ENCODE measurements around the gene OR2A5.
"Not testable (repeated sequence)": the region's sequence is repeated elsewhere in the genome, so short reads cannot be mapped to it uniquely, and the experiment has no call there.

The OR2A5 gene, protein sequence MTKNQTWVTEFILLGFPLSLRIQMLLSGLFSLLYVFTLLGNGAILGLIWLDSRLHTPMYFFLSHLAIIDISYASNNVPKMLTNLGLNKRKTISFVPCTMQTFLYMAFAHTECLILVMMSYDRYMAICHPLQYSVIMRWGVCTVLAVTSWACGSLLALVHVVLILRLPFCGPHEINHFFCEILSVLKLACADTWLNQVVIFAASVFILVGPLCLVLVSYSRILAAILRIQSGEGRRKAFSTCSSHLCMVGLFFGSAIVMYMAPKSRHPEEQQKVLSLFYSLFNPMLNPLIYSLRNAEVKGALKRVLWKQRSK

GRCh38 chr7:144048648-144049047 is at the start of gene OR2A5:
TSS of gene OR2A5 (plus strand) at chr7:144048948. CDS start at chr7:144050402, 1,454 bp downstream.
- no peak for DNase-seq

- DNase-seq, result no peak
These were observed 48.7 kb upstream of the OR2A5 start, which contains the start of gene OR6B1 for GRCh38 chr7:144000020-144000419. TSS of gene OR6B1 (plus strand) at chr7:144000320. CDS start at chr7:144003997, 3,677 bp downstream.

DNA sequence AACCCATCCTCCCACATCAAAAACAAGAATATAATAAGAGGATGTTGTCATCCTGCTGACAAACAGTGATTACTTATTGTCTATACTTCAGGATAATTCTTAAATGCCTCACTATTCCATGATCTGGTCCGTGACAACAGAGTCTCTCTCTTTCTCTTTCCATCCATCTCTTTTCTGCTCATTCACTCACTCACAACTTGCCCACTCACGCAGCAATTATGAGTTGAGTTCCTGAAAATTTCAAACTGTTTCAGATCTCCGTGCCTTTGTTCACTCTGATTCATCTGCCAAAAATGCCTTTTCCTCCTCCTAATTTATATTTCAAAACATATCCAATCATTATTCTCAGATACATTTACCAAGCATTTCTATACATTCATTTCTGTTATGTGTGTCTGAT is 47.2 kb upstream of the OR2A5 start:
- no peak for DNase-seq

GRCh38 chr7:144004703-144005102 is 44.0 kb upstream of the OR2A5 start:
- DNase-seq, result no peak

- no peak for DNase-seq
These were observed 42.6 kb upstream of the OR2A5 start for GRCh38 chr7:144006029-144006691.

- no peak for DNase-seq
These were observed 42.1 kb upstream of the OR2A5 start for GRCh38 chr7:144006692-144007042.

DNA sequence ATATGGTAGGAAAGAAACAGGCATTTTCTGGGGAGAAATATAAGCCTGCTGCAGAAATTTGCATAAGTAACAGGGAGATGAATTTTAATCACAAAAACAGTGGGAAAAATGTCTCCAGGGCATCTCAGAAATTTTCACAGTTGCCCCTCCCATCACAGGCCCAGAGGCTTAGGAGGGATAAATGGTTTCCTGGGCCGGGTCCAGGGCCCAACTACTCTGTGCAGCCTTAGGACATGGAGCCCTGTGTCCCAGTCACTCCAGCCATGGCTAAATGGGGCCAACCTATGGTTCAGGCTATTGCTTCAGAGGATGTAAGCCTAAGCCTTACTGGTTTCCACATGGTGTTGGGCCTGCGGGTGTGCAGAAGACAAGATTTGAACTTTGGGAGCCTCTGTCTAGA is 39.4 kb upstream of the OR2A5 start:
- DNase-seq, result no peak

DNA sequence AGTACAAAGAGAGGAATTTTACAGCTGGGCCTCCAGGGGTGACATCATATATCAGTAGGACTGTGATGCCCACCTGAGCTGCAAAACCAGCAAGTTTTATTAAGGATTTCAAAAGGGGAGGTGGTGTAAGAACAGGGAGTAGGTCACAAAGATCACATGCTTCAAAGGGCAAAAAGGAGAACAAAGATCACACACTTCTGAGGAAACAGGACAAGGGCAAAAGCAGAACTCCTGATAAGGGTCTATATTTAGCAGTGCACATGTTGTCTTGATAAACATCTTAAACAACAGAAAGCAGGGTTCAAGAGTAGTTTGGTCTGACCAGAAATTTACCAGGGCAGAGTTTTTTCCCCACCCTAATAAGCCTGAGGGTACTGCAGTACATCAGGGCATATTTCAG is 38.7 kb upstream of the OR2A5 start:
- DNase-seq, result not testable (repeated sequence)

GRCh38 chr7:144010821-144011220 is 37.9 kb upstream of the OR2A5 start:
- DNase-seq, result not testable (repeated sequence)

DNA sequence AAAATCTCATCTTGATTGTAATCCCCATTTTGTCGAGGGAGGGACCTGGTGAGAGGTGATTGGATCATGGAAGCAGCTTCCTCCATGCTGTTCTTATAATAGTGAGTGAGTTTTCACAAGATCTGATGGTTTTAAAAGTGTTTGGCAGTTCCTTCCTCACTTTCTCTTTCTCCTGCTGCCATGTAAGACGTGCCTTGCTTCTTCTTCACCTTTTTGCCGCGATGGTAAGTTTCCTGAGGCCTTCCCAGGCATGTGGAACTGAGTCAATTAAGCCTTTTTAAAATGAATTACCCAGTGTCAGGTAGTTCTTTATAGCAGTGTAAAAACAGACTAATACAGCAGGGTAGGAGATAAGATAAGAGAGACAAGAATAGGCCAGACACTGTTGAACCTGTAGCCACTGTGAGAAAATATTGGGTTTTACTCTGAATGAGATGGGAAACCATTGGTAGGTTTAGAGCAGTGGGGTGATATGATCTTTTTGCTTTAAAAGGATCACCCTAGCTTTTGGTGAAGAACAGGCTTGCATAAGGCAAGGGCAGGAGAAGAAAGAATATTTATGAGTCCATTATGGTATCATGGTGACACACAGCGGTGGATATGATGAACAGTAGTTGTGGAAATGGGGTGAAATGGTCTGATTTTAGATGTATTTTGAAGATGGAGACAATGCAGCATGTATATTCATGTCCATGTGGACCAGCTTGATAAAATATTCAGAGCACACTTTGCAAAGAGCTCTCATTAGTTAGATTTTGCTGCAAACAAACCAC is 37.1 kb upstream of the OR2A5 start:
- DNase-seq, result no peak

DNA sequence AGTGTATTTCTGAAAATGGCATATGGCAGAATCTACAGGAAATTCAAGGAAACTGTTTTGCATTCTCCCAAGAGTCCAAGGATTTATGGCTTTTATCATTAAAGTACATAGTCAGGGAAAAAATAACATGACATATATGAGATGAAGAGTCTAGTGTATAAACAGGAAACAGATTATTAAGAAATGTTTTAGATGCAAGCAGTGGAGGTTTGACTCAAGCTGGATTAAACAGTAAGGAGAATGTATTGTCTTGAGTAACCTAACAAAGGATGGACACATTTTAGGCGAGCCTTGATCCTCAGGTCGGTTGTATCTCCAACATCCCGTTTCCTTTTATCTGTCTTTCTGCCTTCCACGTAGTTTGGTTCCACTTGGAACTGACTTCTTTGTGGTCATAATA is 30.7 kb upstream of the OR2A5 start:
- DNase-seq, result no peak

- no peak for DNase-seq
These were observed 29.3 kb upstream of the OR2A5 start for GRCh38 chr7:144019457-144019856.

DNA sequence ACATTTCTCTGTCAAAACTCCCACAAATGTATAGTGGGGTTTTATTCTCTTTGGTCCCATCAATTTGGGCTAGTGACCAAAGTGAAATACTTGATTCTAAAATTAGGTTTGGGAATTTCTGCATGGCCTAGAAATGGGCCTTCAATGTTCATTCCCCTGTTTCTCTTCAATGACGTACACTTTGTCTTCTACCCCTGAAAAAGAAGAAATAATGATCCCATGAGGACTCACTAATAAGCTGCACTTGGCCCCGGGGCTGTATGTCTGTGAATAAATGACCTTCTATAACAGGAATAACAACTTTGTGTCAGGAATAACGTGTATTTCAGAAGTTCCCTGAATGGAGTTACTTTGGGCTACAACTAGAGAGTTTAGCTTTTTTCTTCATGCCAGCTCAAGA is 28.4 kb upstream of the OR2A5 start:
- no peak for DNase-seq

- DNase-seq, result no peak
These were observed 26.6 kb upstream of the OR2A5 start for GRCh38 chr7:144022169-144022568.

- DNase-seq, result no peak
These were observed 25.4 kb upstream of the OR2A5 start for GRCh38 chr7:144023171-144023827.

GRCh38 chr7:144024213-144024612 is 24.5 kb upstream of the OR2A5 start:
- DNase-seq, result no peak

DNA sequence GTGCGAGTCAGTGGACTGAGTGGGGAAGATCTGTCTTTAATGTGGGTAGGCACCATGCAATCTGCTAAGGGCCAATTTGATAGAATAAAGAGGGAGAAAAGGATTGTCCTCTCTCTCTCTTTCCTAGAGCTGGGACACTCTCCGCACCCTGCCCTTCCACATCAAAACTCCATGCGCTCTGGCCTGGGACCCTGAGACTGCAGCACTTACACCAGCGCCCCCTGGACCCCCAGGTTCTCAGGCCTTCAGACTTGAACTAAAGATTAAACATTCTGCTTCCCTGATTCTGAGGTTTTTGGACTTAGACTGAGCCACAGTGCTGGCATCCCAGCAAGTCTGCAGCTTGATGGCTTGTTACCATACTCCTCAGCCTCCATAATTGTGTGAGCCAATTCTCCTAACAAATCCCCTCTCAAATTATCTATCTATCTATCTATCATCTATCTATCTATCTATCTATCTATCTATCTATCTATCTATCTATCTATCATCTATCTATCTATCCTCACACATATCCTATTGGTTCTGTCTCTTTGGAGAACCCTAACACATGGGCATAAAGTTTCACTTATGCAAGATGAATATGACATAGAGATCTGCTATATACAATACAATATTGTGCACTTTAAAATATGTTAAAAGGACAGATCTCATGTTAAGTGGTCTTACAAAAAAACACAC is 22.4 kb upstream of the OR2A5 start:
- no peak for DNase-seq

DNA sequence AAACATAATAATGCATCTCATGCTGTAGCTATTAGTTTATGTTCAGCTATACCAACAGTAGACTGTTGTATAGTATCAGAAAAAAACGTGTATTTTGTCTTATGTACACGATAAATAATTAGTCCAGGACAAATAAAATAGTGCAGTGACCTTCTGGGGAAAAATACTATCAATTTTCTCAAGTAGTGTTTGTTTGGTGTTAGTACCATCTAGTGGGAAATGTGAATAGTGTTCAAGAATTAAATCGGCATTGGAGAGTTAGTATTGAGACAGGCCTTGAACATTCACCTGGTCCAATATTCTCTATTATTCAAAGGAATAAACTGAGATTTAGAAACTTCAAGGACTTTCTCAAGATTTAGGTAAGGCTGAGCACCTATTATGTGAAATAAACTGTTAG is 21.7 kb upstream of the OR2A5 start:
- no peak for DNase-seq

- no peak for DNase-seq
These were observed 20.8 kb upstream of the OR2A5 start for GRCh38 chr7:144027974-144028373.

GRCh38 chr7:144028547-144028946 is 20.2 kb upstream of the OR2A5 start:
- no peak for DNase-seq

DNA sequence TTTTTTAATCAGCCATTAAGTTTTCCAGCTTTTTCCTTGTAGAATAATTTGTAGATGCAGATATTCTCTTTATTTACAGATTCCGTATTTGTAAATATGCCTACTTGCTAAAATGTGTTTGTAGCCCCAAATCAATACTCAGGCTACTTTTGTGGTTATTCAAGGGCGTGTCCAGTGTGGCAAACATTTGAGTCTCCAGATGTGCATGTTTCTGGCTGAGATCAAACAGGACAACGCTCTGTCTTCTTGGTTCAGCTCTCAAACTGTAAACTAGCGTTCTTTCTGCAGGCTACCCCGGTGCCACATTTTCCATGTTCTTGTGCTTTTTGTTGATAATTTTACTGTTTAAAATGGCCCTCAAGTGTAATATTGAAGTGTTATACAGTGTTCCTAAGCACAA is 16.2 kb upstream of the OR2A5 start:
- DNase-seq, result no peak

GRCh38 chr7:144032985-144033709 is 15.6 kb upstream of the OR2A5 start:
- no peak for DNase-seq
